Type B pancreatic cell (in vitro differentiated cells): ENCODE results near the gene A3GALT2. TPM values are rescaled to one million over a fixed set of nuclear protein-coding genes. Genes with fewer than 3 reads are reported as not detected.

ENCODE experiments used
- DNase-seq: peaks from one replicate; pipeline ENCODE4 v3.0.0; 2021; ENCODE audit warnings: mixed read lengths; ENCODE audit not compliant: unreplicated experiment; ENCODE audit errors: extremely low spot score
- H3K27ac Mint-ChIP-seq: 2 replicates; pipeline ENCODE4 v1.8.0; 2021; ENCODE audit warnings: mild to moderate bottlenecking, mixed read lengths
- H3K27me3 Mint-ChIP-seq: 2 replicates; pipeline ENCODE4 v1.8.0; 2021; ENCODE audit warnings: mixed read lengths
- H3K36me3 Mint-ChIP-seq: 2 replicates; pipeline ENCODE4 v1.8.0; 2021; ENCODE audit warnings: mixed read lengths
- H3K4me1 Mint-ChIP-seq: one replicate; pipeline ENCODE4 v1.8.0; 2021; ENCODE audit warnings: mixed read lengths; ENCODE audit not compliant: unreplicated experiment
- H3K4me3 Mint-ChIP-seq: 2 replicates; pipeline ENCODE4 v1.8.0; 2021; ENCODE audit warnings: mild to moderate bottlenecking, mixed read lengths
- H3K9me3 Mint-ChIP-seq: 2 replicates; pipeline ENCODE4 v1.8.0; 2021; ENCODE audit warnings: mixed read lengths
- total RNA-seq: library from RNA; stranded (reverse); gene quantifications from 2 replicates; pipeline ENCODE4 v1.2.1, GENCODE V29; 2021; ENCODE audit warnings: low replicate concordance
- TF ChIP-seq, protein P1 (sequence below): fragments of 200-600 bp; sonication (generic); conservative IDR thresholded peaks from 2 replicates; pipeline ENCODE4 v1.5.0; 2021; ENCODE audit warnings: antibody characterized with exemption, mild to moderate bottlenecking

Gene A3GALT2
- total RNA-seq, 1 donor from 2014 or later: 0.29 TPM

DNA sequence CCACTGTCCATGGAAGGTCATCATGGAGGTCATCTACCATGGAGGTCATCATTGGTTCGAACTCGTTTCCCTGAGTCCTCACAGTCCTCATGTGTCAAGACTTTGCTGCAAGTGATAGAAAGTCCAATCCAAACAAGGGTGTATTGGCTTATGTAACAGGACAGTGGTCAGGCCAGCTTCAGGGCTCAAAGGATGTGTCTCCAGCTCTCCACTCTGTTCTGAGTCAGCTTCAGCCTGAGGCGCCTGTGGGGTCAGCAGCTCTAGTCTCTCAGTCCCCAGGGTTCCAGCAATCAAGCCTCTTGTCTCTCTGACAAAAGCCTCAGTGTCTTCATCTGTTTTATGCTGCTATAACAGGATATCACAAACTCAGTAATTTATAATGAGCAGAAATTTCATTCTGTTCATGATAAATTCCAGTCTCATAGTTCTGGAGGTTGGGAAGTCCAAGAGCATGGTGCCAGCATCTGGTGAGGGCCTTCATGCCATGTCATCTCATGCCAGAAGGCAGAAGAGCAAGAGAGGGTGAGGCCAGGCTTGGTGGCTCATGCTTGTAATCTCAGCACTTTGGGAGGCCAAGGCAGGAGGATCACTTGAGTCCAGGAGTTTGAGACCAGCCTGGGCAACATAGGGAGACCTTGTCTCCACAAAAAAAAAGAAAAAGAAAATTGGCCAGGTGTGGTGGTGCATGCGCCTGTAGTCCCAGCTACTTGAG lies 19.5 kb downstream of the A3GALT2 start:
- H3K27me3 Mint-ChIP-seq: peaks cover 3% of the 10 kb centered on the region
- H3K36me3 Mint-ChIP-seq: peaks cover 28% of the 10 kb centered on the region
- H3K27ac Mint-ChIP-seq: no peak overlapping the region
- H3K9me3 Mint-ChIP-seq: no peaks in the 10 kb centered on the region
- no peak for DNase-seq
- H3K4me3 Mint-ChIP-seq: no peak overlapping the region
- peaks cover 5% of the 10 kb centered on the region for H3K4me1 Mint-ChIP-seq
- TF ChIP-seq, protein P1, sequence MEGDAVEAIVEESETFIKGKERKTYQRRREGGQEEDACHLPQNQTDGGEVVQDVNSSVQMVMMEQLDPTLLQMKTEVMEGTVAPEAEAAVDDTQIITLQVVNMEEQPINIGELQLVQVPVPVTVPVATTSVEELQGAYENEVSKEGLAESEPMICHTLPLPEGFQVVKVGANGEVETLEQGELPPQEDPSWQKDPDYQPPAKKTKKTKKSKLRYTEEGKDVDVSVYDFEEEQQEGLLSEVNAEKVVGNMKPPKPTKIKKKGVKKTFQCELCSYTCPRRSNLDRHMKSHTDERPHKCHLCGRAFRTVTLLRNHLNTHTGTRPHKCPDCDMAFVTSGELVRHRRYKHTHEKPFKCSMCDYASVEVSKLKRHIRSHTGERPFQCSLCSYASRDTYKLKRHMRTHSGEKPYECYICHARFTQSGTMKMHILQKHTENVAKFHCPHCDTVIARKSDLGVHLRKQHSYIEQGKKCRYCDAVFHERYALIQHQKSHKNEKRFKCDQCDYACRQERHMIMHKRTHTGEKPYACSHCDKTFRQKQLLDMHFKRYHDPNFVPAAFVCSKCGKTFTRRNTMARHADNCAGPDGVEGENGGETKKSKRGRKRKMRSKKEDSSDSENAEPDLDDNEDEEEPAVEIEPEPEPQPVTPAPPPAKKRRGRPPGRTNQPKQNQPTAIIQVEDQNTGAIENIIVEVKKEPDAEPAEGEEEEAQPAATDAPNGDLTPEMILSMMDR: no peak

DNA sequence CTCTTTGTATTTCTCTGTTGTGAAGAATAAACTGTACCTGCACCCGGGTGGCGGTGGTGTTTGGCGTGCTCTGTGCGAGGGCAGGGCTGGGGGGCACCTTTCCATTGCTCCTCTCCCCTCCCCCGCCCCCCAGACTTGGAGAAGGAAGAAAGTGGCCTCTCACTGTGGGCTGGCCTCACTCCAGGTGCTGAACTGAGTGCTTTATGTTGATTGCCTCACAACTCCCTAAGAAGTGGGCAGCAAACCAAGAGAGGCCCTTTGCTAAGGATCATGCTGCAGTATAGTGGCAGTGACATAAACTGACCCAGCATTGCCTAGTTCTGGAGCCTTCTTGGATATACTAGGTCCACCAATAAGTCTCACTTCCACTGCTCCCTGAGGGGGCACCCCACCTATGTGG lies 20.2 kb downstream of the A3GALT2 start:
- no peaks in the 10 kb centered on the region for H3K27me3 Mint-ChIP-seq
- H3K9me3 Mint-ChIP-seq: no peaks in the 10 kb centered on the region
- peaks cover 5% of the 10 kb centered on the region for H3K4me1 Mint-ChIP-seq

DNA sequence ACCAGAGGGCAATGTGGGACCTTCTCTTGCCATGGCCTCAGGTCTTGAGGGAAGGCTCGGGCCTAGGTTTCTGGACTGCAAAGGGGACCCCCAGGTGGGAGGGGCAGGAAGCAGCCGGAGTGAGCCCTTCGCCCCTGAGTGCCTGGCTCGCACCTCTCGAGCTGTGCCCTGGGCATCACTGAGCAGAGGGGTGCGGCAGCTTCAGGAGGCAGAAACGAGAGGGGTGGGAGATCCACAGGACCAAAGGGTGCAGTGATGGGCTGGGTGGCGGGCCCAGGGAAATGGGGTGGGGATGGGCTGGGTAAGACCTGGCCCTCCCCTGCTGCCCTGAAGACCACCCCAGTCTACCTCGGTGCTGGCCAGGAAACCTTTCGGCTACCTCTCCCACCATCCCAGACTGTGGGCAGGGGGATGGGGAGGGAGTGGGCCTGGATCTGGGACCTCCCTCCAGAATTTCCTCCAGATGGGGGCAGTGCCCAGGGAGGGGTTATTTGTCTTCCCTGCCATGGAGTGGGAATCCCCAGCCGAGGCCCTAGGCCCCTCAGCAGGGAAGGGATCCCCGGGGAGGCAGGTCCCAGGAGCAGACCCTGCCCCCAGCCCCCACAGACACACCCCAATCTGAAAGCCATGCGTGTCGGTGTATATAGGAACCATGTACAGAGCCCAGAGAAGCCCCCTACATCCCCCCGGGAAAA lies 21.3 kb downstream of the A3GALT2 start:
- DNase-seq: no peak
- TF ChIP-seq, protein P1: no peak
- no peaks in the 10 kb centered on the region for H3K9me3 Mint-ChIP-seq
- H3K27me3 Mint-ChIP-seq: no peaks in the 10 kb centered on the region
- H3K4me1 Mint-ChIP-seq: peaks cover 5% of the 10 kb centered on the region
- H3K36me3 Mint-ChIP-seq: peaks cover 26% of the 10 kb centered on the region
- H3K4me3 Mint-ChIP-seq: no peak overlapping the region
- no peak overlapping the region for H3K27ac Mint-ChIP-seq

More for the DNA sequence above, 20.2 kb downstream of the A3GALT2 start:
- peaks cover 28% of the 10 kb centered on the region for H3K36me3 Mint-ChIP-seq
- TF ChIP-seq, protein P1: no peak
- H3K4me3 Mint-ChIP-seq: no peak overlapping the region
- DNase-seq: no peak
- no peak overlapping the region for H3K27ac Mint-ChIP-seq

DNA sequence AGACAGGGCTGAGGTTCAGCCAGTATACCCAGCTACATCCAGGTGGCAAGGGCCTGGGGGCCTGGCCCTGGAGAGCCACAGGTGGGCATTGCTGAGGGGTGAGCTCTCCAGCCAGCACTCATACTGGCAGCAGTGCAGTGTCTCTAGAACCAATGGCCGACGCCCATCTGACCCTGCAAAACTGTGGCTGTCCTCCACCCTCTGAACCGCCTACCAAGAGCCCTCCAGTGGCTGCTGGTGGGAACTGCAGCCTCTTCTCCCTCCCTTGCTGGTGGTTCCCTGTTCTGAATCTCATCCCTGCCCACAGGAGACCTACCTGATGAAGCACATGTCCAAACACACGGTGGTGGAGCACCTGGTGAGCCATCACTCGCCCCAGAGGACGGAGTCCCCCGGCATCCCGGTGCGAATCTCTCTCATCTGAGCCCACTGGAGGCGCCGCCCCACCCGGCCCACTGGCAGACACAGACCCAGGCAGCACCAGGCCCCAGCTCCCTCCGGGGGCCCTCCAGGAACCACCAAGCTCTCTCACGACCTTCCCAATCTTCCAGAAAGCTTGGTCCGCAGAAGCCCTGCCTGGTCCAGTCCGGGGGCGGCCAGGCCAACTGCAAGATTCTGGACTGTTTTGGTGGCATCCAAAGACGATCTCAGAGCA lies 22.1 kb downstream of the A3GALT2 start:
- Mint-ChIP-seq H3K4me1 (peaks cover 5% of the 10 kb centered on the region), H3K36me3 (peaks cover 30% of the 10 kb centered on the region), H3K27ac (no peak overlapping the region), H3K9me3 (no peaks in the 10 kb centered on the region), H3K4me3 (no peak overlapping the region), H3K27me3 (no peaks in the 10 kb centered on the region)
- DNase-seq: no peak
- TF ChIP-seq, protein P1: peak; percentile 85

DNA sequence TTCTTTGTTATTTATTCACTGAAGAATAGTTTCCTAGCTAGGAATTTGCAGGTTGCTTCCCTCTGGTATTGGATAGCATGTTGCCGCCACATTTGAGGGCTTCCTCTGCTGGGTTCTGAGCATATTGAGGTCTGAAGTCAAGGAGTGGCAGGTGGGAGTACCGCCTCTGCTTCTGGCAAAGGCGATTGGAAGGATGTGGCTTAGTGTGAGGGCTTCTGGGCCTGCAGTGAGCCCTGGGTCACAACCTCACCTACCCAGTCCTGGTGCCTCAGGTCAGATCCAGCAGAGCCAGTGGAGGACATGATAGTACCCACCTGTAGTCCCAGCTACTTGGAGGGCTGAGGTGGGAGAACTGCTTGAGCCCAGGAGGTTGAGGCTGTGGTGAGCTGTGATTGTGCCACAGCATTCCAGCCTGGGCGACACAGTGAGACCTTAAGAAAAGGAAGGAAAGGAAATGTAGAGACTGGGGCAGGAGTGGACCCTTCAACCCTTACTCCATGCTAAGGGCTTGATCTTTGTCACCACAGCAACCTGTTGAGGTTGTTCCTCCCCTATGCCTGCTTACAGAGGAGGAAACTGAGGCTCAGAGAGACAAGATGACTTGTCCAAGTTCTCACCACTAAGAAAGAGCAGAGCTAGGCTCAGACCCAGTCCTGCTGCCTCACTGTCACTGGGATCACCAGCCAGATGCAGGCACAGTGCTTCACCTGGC lies 22.8 kb downstream of the A3GALT2 start:
- no peaks in the 10 kb centered on the region for H3K27me3 Mint-ChIP-seq
- no peak overlapping the region for H3K27ac Mint-ChIP-seq
- no peaks in the 10 kb centered on the region for H3K9me3 Mint-ChIP-seq
- no peak for DNase-seq
- TF ChIP-seq, protein P1: no peak
- H3K36me3 Mint-ChIP-seq: peaks cover 29% of the 10 kb centered on the region
- H3K4me1 Mint-ChIP-seq: peaks cover 5% of the 10 kb centered on the region
- H3K4me3 Mint-ChIP-seq: no peak overlapping the region
